K562 (cell line): ENCODE data around the gene HAUS1. TPM values are rescaled to one million over a fixed set of nuclear protein-coding genes. Genes with fewer than 3 reads are reported as not detected.
A peak's percentile ranks its signal among the peaks of the same experiment; 100 is the strongest.

ENCODE experiments used
- ATF3 ChIP-seq, 2 experiments: fragments of 450-650 bp in 1 of 2; sonication (generic) in 1 of 2; formaldehyde crosslinking in 1 of 2; IDR thresholded peaks in 1 of 2; conservative IDR thresholded peaks in 1 of 2; 2 replicates each; pipeline versions ENCODE4 v1.6.1 to v1.8.1; 2016 to 2023; ENCODE audit warnings: mild to moderate bottlenecking in 2 of 2, moderate library complexity in 2 of 2, inconsistent platforms in 1 of 2, missing genetic modification reagents in 1 of 2
- BRD4 ChIP-seq: fragments of 200-600 bp; sonication (generic); IDR thresholded peaks from 2 replicates; pipeline ENCODE4 v1.6.1; 2017; ENCODE audit warnings: inconsistent platforms
- ETV5 ChIP-seq: sonication (generic); formaldehyde crosslinking; IDR thresholded peaks from 2 replicates; pipeline ENCODE4 v1.4.0; 2020; ENCODE audit warnings: low read depth, mild to moderate bottlenecking, missing genetic modification reagents
- HOMEZ ChIP-seq: fragments of 250-450 bp; sonication (Bioruptor Pico); IDR thresholded peaks from 2 replicates; pipeline ENCODE4 v1.4.0; 2020; ENCODE audit warnings: mild to moderate bottlenecking, moderate library complexity
- MCM2 ChIP-seq: fragments of 450-650 bp; IDR thresholded peaks from 2 replicates; pipeline ENCODE4 v1.6.1; 2017; ENCODE audit warnings: low read depth, mild to moderate bottlenecking
- MEF2A ChIP-seq: IDR thresholded peaks from 2 replicates; pipeline ENCODE4 v1.6.1; 2011; ENCODE audit warnings: low read depth, mild to moderate bottlenecking, low read length, moderate library complexity; ENCODE audit not compliant: control insufficient read depth
- PTTG1 ChIP-seq: fragments of 450-650 bp; IDR thresholded peaks from 2 replicates; pipeline ENCODE4 v1.6.1; 2016; ENCODE audit warnings: low read depth, mild to moderate bottlenecking, missing genetic modification characterization, missing compliant biosample characterization
- RFX1 ChIP-seq: fragments of 450-650 bp; IDR thresholded peaks from 2 replicates; pipeline ENCODE4 v1.6.1; 2016; ENCODE audit warnings: mild to moderate bottlenecking, moderate library complexity
- TCF7 ChIP-seq: sonication (generic); IDR thresholded peaks from 2 replicates; pipeline ENCODE4 v1.6.1; 2016; ENCODE audit warnings: antibody characterized with exemption, borderline replicate concordance
- ZBTB12 ChIP-seq: fragments of 250-450 bp; sonication (Bioruptor Pico); IDR thresholded peaks from 2 replicates; pipeline ENCODE4 v1.4.0; 2020
- ZNF589 ChIP-seq: fragments of 200-800 bp; sonication (Bioruptor generic); IDR thresholded peaks from 2 replicates; pipeline ENCODE4 v1.6.1; 2016; ENCODE audit warnings: low read depth, missing genetic modification characterization, missing compliant biosample characterization
- ZNF592 ChIP-seq: fragments of 450-650 bp; IDR thresholded peaks from 2 replicates; pipeline ENCODE4 v1.6.1; 2017; ENCODE audit warnings: antibody characterized with exemption, mild to moderate bottlenecking
- ZNF696 ChIP-seq: fragments of 250-450 bp; sonication (Bioruptor Pico); conservative IDR thresholded peaks from 2 replicates; pipeline ENCODE4 v1.4.0; 2020; ENCODE audit warnings: mild to moderate bottlenecking, moderate library complexity
- ZNF699 ChIP-seq: fragments of 250-450 bp; sonication (Bioruptor Pico); IDR thresholded peaks from 2 replicates; pipeline ENCODE4 v1.8.0; 2021; ENCODE audit warnings: mild to moderate bottlenecking, moderate library complexity; ENCODE audit not compliant: insufficient replicate concordance
- ZNF717 ChIP-seq: fragments of 250-450 bp; sonication (Bioruptor Pico); IDR thresholded peaks from 2 replicates; pipeline ENCODE4 v1.5.0; 2021
- ZNF75A ChIP-seq: fragments of 450-650 bp; formaldehyde crosslinking; IDR thresholded peaks from 2 replicates; pipeline ENCODE4 v1.4.0; 2020; ENCODE audit warnings: mild to moderate bottlenecking
- ZNF766 ChIP-seq: fragments of 200-800 bp; sonication (Bioruptor generic); conservative IDR thresholded peaks from 2 replicates; pipeline ENCODE4 v1.6.1; 2016; ENCODE audit warnings: missing genetic modification characterization, missing compliant biosample characterization
- ZNF778 ChIP-seq: fragments of 450-650 bp; formaldehyde crosslinking; IDR thresholded peaks from 2 replicates; pipeline ENCODE4 v1.4.0; 2020; ENCODE audit warnings: mild to moderate bottlenecking, moderate library complexity
- ZNF79 ChIP-seq: fragments of 250-450 bp; sonication (Bioruptor Pico); IDR thresholded peaks from 2 replicates; pipeline ENCODE4 v1.4.0; 2020; ENCODE audit warnings: low read depth, mild to moderate bottlenecking, moderate library complexity
- polyA plus RNA-seq, 8 experiments: library from polyadenylated mRNA; depleted of rRNA in 4 of 8; stranded (reverse) in 5 of 8; unstranded in 3 of 8; fragments of >200 nt; fragmentation: Nextera tagmentation in 2 of 8; fragmentation: Illumina TruSeq in 1 of 8; extraction: Ambion mirVana in 2 of 8; extraction: Trizol in 1 of 8; gene quantifications; 2 replicates each; pipeline versions ENCODE4 v1.2.1 to v1.2.3, GENCODE V29; 2011 to 2014; ENCODE audit warnings: inconsistent platforms in 1 of 8, missing spikeins in 1 of 8
- total RNA-seq, 7 experiments: library from RNA; depleted of rRNA in 6 of 7; stranded (reverse); fragments of >200 nt in 6 of 7; fragmentation: Illumina TruSeq in 2 of 7; extraction: Trizol in 2 of 7; gene quantifications; 2 replicates each; pipeline versions ENCODE4 v1.2.1 to v1.2.3, GENCODE V29; 2011 to 2021; ENCODE audit warnings: low replicate concordance in 1 of 7
- TF ChIP-seq, protein P1 (sequence below): fragments of 250-450 bp; sonication (Bioruptor Pico); IDR thresholded peaks from 2 replicates; pipeline ENCODE4 v1.5.0; 2021

Gene HAUS1
- total and polyA plus RNA-seq, 9 of the 15 experiments (the other 6 are each of a cell fraction or from before 2014, with no cell fraction given): 45.6 to 135 (median 76.3) TPM

DNA sequence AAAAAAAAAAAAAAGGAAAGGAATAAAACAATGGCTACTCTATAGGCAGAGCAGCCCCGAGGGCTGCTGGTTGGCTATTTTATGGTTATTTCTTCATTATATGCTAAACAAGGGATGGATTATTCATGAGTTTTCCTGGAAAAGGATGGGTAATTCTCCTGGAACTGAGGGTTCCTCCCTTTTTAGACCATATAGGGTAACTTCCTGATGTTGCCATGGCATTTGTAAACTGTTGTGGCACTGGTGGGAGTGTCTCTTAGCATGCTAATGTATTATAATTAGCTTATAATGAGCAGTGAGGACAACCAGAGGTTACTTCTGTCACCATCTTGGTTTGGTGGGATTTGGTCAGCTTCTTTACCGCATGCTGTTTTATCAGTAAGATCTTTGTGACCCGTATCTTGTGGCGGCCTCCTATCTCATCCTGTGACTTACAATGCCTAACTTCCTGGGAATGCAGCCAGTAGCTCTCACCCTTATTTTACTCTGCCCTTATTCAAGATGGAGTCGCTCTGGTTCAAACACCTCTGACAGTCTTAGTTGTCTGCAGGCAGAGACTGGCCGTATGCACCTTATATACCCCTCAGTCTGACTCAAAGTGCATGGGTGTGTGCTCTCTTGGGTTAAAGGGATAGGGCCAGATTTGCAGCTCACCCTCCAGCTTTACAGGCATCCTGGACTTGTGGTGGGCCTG is 57.7 kb downstream of the HAUS1 start (continued):
- TF ChIP-seq HOMEZ (CRISPR knock-in tag) (peak; percentile 96), ZNF696 (CRISPR knock-in tag) (peak; percentile 75; the same call in 1 of the 2 replicates), ZNF79 (CRISPR knock-in tag) (peak; percentile 92), ZNF592 (peak; percentile 99), ZBTB12 (CRISPR knock-in tag) (peak; percentile 81), ATF3 (IDR thresholded peaks at IDR 0.05) (no peak), ATF3 (CRISPR knock-in tag; conservative IDR thresholded peaks at IDR 0.05) (no peak), RFX1 (peak; percentile 77), BRD4 (no peak), TCF7 (no peak), ZNF589 (CRISPR knock-in tag) (peak; percentile 97), PTTG1 (tag) (peak; percentile 96), MEF2A (no peak), ZNF778 (CRISPR knock-in tag) (no peak), ZNF75A (CRISPR knock-in tag) (peak; percentile 78), ZNF766 (CRISPR knock-in tag) (peak; percentile 98), ETV5 (no peak), ZNF699 (CRISPR knock-in tag) (no peak), MCM2 (no peak), ZNF717 (CRISPR knock-in tag) (no peak)
- TF ChIP-seq, protein P1, sequence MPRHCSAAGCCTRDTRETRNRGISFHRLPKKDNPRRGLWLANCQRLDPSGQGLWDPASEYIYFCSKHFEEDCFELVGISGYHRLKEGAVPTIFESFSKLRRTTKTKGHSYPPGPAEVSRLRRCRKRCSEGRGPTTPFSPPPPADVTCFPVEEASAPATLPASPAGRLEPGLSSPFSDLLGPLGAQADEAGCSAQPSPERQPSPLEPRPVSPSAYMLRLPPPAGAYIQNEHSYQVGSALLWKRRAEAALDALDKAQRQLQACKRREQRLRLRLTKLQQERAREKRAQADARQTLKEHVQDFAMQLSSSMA: 0 out of 2 replicates have a peak, but pooled peaks have one; percentile 78
